ENCODE measurements around the gene CPLANE2.

Gene CPLANE2

DNA sequence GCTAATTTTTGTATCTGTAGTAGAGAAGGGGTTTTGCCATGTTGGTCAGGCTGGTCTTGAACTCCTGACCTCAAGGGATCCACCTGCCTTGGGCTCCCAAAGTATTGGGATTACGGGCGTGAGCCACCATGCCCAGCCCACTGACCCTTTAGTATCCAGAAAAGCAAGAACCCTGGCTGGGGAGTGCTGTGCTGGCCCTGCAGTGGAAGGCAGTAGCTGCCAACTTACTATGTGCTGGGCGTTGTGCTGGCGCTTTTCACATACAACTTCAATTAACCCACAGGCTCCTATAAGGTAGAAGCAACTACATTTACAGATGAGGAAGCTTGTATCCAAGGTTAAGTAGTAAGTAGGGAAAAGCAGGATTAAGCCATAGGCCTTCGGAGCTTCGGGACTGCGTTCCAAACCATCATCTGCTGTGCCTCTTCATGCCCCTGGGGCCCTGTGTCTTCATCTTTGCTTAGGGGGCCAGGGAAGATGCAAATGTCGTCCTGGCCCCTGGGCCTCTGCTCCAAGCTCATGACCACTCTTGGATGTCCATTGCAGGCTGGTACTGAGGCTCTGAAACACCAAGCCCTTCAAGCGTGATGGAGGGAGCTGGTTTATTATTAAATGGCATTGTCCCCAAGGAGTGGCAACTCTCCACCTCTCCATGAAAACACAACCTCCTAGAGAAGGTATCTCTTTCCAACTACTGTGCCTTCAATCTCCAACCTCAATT is 8.7 kb upstream of the CPLANE2 start:
- H3K4me3 ChIP-seq (ENCODE audit: low read depth, low read length) = no peak overlapping the region
- in situ Hi-C loops (cut with HindIII; ENCODE audit: low sequenced_read_pairs) = no loop called here
- DNase-seq (ENCODE audit: low read depth, low spot score) = no peak
- TF ChIP-seq, protein P1, sequence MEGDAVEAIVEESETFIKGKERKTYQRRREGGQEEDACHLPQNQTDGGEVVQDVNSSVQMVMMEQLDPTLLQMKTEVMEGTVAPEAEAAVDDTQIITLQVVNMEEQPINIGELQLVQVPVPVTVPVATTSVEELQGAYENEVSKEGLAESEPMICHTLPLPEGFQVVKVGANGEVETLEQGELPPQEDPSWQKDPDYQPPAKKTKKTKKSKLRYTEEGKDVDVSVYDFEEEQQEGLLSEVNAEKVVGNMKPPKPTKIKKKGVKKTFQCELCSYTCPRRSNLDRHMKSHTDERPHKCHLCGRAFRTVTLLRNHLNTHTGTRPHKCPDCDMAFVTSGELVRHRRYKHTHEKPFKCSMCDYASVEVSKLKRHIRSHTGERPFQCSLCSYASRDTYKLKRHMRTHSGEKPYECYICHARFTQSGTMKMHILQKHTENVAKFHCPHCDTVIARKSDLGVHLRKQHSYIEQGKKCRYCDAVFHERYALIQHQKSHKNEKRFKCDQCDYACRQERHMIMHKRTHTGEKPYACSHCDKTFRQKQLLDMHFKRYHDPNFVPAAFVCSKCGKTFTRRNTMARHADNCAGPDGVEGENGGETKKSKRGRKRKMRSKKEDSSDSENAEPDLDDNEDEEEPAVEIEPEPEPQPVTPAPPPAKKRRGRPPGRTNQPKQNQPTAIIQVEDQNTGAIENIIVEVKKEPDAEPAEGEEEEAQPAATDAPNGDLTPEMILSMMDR (IDR thresholded peaks at IDR 0.05; ENCODE audit: low read depth, low read length) = no peak

DNA sequence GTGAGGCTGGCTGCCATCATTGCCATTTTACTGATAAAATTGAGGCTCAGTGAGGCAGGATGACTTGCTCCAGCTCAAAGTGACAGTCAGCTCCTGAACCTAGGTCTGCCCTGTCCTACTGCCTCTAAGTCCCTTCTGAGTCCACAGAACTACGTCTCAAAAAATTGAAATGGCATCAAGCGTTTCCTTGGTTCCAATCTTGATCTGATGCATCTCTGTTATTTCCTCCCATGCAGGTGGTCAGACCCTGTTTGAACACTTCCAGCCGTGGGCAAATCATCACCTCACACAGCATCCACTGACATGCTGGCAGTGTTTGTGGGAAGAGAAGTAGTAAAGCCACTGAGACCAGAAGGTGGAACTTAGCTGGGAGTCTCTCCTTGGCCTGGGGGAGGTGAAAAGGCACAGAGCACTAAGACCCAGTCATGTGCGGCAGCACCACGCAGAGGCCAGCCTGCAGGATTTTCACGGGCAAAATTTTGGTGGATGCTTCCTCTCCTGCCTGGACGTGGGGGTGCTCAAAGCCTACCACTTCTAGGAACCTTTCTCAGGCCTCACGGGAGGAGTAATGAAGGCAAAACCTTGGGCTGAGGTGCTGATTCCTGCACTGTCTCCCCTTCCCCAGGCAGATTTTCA is 7.8 kb upstream of the CPLANE2 start:
- no peak overlapping the region for H3K4me3 ChIP-seq (ENCODE audit: low read depth, low read length)
- no peak for DNase-seq (ENCODE audit: low read depth, low spot score)
- in situ Hi-C loops (cut with HindIII; ENCODE audit: low sequenced_read_pairs) = no loop called here
- TF ChIP-seq, protein P1 (IDR thresholded peaks at IDR 0.05; ENCODE audit: low read depth, low read length) = no peak

DNA sequence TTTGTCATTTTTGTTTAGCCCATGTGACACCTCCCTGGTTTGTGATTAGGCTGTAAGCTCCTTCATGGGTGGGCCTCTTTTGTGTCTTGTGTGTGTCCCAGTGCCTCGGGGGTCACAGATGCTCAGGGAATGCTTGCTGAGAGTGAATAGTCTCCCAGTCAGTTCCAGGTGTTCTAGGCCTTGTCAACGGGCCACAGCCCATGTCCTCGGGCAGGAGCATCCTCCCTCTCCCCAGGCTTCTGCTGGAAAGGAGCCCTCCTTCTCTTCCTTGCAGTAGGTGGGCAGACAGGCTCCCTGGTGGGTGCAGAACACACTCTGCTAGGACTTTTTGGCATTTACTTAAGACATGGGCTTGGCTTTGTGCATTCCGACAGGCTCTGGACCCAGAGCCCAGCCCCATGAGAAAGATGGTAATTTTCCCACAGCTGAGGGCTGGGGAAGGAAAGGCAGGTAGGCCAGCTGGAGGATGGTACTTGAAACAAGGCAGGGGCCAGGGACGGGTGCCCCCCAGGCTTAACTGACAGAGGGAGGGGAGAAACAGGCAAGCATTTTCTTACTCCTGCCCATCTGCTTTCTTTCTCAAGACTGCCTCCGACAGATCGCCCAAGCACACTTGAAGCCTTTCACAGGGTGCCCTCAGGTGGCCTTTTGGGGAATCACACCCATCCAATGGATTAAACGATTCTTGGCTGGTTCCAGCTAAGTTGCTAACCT is 7.1 kb upstream of the CPLANE2 start:
- in situ Hi-C loops (cut with HindIII; ENCODE audit: low sequenced_read_pairs) = no loop called here
- no peak overlapping the region for H3K4me3 ChIP-seq (ENCODE audit: low read depth, low read length)
- DNase-seq (ENCODE audit: low read depth, low spot score) = peak; percentile 83
- TF ChIP-seq, protein P1 (IDR thresholded peaks at IDR 0.05; ENCODE audit: low read depth, low read length) = peak; percentile 91

DNA sequence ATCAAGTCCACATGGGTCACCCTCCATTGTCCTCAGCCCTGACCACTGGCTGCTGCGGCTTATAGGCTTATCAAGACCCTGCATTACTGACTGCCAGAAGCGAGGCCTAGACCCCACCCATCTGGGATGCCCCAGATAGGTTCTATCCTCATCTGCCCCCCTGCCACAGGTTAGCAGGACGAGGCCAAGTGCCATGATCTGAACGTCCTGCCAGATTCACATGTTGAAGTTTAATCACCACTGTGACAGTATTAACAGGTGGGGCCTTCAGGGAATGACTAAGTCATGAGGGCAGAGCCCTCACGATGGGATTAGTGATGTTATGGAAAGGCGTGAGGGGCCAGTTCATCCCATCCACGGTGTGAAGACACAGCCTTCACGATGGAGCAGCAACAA is 6.2 kb upstream of the CPLANE2 start:
- no peak for DNase-seq (ENCODE audit: low read depth, low spot score)
- TF ChIP-seq, protein P1 (IDR thresholded peaks at IDR 0.05; ENCODE audit: low read depth, low read length) = no peak
- in situ Hi-C loops (cut with HindIII; ENCODE audit: low sequenced_read_pairs) = no loop called here
- no peak overlapping the region for H3K4me3 ChIP-seq (ENCODE audit: low read depth, low read length)

DNA sequence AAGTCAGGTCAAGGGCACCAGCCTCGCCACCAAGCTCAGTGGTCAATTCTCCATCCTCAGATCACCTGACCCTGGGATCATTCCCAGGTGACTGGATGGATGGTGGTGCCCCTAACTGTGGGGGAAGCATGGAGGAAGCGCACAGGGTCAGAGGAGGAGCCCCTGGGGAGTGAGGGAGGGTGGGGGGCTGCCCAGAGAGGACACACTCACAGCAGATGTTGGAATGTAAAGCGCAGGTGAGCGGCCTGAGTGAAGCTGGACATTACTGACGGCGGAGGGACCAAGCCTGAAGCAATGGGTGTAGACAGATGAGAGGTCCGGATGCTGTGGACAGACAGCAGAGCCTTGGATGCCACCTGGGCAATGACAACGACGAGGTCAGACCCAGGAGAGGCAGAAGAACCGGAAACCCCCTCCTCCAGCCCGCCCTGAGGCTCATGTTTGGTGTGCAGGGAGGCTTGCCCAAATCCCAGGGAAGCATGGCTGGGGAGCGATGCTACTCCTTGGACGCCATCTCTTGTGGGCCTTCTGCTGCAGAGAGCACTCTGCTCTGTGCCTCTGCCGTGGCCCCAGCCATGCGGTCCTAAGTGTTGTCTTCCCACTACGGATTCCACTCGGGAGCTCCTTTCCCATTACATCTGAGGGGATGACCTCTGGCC is 5.7 kb upstream of the CPLANE2 start:
- TF ChIP-seq, protein P1 (IDR thresholded peaks at IDR 0.05; ENCODE audit: low read depth, low read length) = no peak
- in situ Hi-C loops (cut with HindIII; ENCODE audit: low sequenced_read_pairs) = no loop called here
- no peak for DNase-seq (ENCODE audit: low read depth, low spot score)
- H3K4me3 ChIP-seq (ENCODE audit: low read depth, low read length) = no peak overlapping the region

DNA sequence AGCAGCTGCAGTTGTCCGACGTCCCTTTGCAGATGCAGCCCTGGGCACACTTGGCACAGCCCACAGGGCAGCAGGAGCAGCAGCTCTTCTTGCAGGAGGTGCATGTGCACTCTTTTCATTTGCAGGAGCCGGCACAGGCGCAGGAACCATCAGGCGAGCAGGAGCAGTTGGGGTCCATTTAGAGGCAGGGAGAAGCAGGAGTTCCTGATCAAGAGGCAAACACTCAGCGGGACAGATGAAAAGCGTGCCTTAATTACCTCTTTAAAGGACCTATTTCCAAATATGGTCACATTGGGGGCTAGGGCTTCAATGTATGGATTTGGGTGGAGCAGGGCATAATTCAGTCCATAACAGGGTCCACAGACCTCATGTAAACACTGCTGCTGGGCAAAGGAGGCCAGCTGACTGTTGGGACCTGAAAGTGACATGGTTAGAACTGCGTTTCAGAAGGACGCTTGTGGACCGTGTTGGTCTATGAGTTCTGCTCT is 4.3 kb upstream of the CPLANE2 start:
- no peak for DNase-seq (ENCODE audit: low read depth, low spot score)
- H3K4me3 ChIP-seq (ENCODE audit: low read depth, low read length) = no peak overlapping the region
- in situ Hi-C loops (cut with HindIII; ENCODE audit: low sequenced_read_pairs) = no loop called here
- TF ChIP-seq, protein P1 (IDR thresholded peaks at IDR 0.05; ENCODE audit: low read depth, low read length) = no peak

Measured in astrocyte of the spinal cord (primary cell).